K562 (cell line): Measurements from ENCODE around the gene GRIP1. TPM values are rescaled to one million over a fixed set of nuclear protein-coding genes. Genes with fewer than 3 reads are reported as not detected.

Experiments
- ATAC-seq: fragments of 200-7000 bp; cut with Tn5 transposase; 3 replicates; pipeline ENCODE4 v1.9.1; 2020; ENCODE audit warnings: moderate library complexity
- BruUV-seq: library from RNA; stranded (reverse); fragments of 400-500 nt; replicated peaks from 2 replicates; lab custom pipeline; 2021; lab: Mats Ljungman, UMichigan
- CTCF ChIA-PET: fragments of 300-600 bp; formaldehyde crosslinking; extraction: SDS; loops from one replicate; lab custom pipeline; 2021; ENCODE audit warnings: low intra/inter-chr PET ratio; lab: Yijun Ruan, JAX
- POLR2A ChIA-PET: fragments of 300-600, 350-650 bp; sonication (Branson Sonifier 250); formaldehyde crosslinking; extraction: SDS; loops from one replicate; lab custom pipeline; 2021; ENCODE audit warnings: antibody characterized with exemption, inconsistent platforms; lab: Yijun Ruan, JAX
- DNase-seq, 4 experiments: peaks; one replicate each; pipeline versions ENCODE4 v3.0.0 to v3.0.0-alpha.2; 2011 to 2018; ENCODE audit warnings: low spot score in 3 of 4, mixed read lengths in 3 of 4; ENCODE audit errors: extremely low read depth in 1 of 4
- FAIRE-seq: peaks from 2 replicates; lab custom pipeline; 2011; peaks lifted over from hg19 to GRCh38; lab: Jason Lieb, UNC
- H2AFZ ChIP-seq: 2 replicates; pipeline ENCODE4 v1.6.0; 2011; ENCODE audit warnings: low read depth, low read length, control low read depth, inconsistent platforms
- H3K27ac ChIP-seq: fragments of 200-600 bp; 3 replicates; pipeline ENCODE4 v1.8.0; 2011; ENCODE audit warnings: low read depth, mild to moderate bottlenecking, control low read depth, inconsistent platforms, low read length, moderate library complexity, mixed read lengths; ENCODE audit errors: extremely low read depth
- H3K27me3 ChIP-seq, 2 experiments: fragments of 300-600 bp in 1 of 2; 2 replicates in 1 of 2; 3 replicates in 1 of 2; pipeline versions ENCODE4 v1.6.0 to v1.8.0; 2011; ENCODE audit warnings: inconsistent platforms in 2 of 2, low read length in 2 of 2, mild to moderate bottlenecking in 1 of 2, mixed read lengths in 1 of 2, moderate library complexity in 1 of 2; ENCODE audit not compliant: control insufficient read depth in 2 of 2, insufficient read depth in 2 of 2
- H3K36me3 ChIP-seq: fragments of 300-600 bp; 3 replicates; pipeline ENCODE4 v1.8.0; 2011; ENCODE audit warnings: mild to moderate bottlenecking, low read length, inconsistent platforms; ENCODE audit not compliant: control insufficient read depth, insufficient read depth
- H3K4me1 ChIP-seq, 2 experiments: fragments of 200-600 bp in 1 of 2; replicated peaks in 1 of 2; 2 replicates in 1 of 2; 3 replicates in 1 of 2; pipeline versions ENCODE4 v1.5.1 to v1.8.0; 2011; ENCODE audit warnings: inconsistent platforms in 2 of 2, low read length in 2 of 2, mild to moderate bottlenecking in 1 of 2, mixed read lengths in 1 of 2, moderate library complexity in 1 of 2; ENCODE audit not compliant: control insufficient read depth in 2 of 2, insufficient read depth in 2 of 2
- H3K4me2 ChIP-seq: 2 replicates; pipeline ENCODE4 v1.6.1; 2011; ENCODE audit warnings: low read length, control low read depth, inconsistent platforms, mixed read lengths; ENCODE audit not compliant: insufficient read depth
- H3K4me3 ChIP-seq: fragments of 200-600 bp; sonication (generic), shearing (Covaris generic); 2 replicates; pipeline ENCODE4 v1.5.1; 2016; ENCODE audit warnings: control low read depth, inconsistent platforms
- H3K79me2 ChIP-seq: fragments of 200-600 bp; 3 replicates; pipeline ENCODE4 v1.8.0; 2011; ENCODE audit warnings: low read length, inconsistent platforms; ENCODE audit not compliant: control insufficient read depth, insufficient read depth
- H3K9ac ChIP-seq, 2 experiments: 2 replicates each; pipeline versions ENCODE4 v1.6.0 to v1.6.1; 2011; ENCODE audit warnings: low read depth in 2 of 2, low read length in 2 of 2, control low read depth in 1 of 2, inconsistent platforms in 1 of 2, mild to moderate bottlenecking in 1 of 2, mixed read lengths in 1 of 2; ENCODE audit not compliant: insufficient read depth in 1 of 2
- H3K9me1 ChIP-seq: one replicate; pipeline ENCODE4 v1.6.0; 2011; ENCODE audit warnings: inconsistent platforms, mild to moderate bottlenecking, low read length, moderate library complexity; ENCODE audit not compliant: control insufficient read depth, insufficient read depth
- H3K9me3 ChIP-seq: replicated peaks from 2 replicates; pipeline ENCODE4 v1.5.1; 2011; ENCODE audit warnings: low read depth, low read length, inconsistent platforms; ENCODE audit not compliant: control insufficient read depth, insufficient read depth
- H4K20me1 ChIP-seq: replicated peaks from 2 replicates; pipeline ENCODE4 v1.6.1; 2011; ENCODE audit warnings: low read length, inconsistent platforms, mixed read lengths; ENCODE audit not compliant: control insufficient read depth, insufficient read depth
- ARID3A ChIP-seq: IDR thresholded peaks from 2 replicates; pipeline ENCODE4 v1.6.1; 2012; ENCODE audit warnings: low read depth, low read length, improper control_type of control experiment, borderline replicate concordance
- CHD2 ChIP-seq: IDR thresholded peaks from 2 replicates; pipeline ENCODE4 v1.6.1; 2011; ENCODE audit warnings: low read depth, low read length
- E2F5 ChIP-seq: sonication (generic); formaldehyde crosslinking; IDR thresholded peaks from 2 replicates; pipeline ENCODE4 v1.8.0; 2022; ENCODE audit warnings: mild to moderate bottlenecking, missing genetic modification reagents
- FOXK1 ChIP-seq: sonication (generic); formaldehyde crosslinking; IDR thresholded peaks from 2 replicates; pipeline ENCODE4 v1.8.0; 2022; ENCODE audit warnings: missing genetic modification reagents, mild to moderate bottlenecking, borderline replicate concordance
- HDGF ChIP-seq: fragments of 450-650 bp; IDR thresholded peaks from 2 replicates; pipeline ENCODE4 v1.6.1; 2016
- MAZ ChIP-seq, 2 experiments: fragments of 450-650 bp in 1 of 2; sonication (generic) in 1 of 2; formaldehyde crosslinking; IDR thresholded peaks in 1 of 2; conservative IDR thresholded peaks in 1 of 2; 2 replicates each; pipeline versions ENCODE4 v1.4.0 to v1.5.0; 2020; ENCODE audit warnings: mild to moderate bottlenecking in 1 of 2, missing genetic modification reagents in 1 of 2
- MBD2 ChIP-seq: sonication (generic); IDR thresholded peaks from 2 replicates; pipeline ENCODE4 v1.6.1; 2016; ENCODE audit warnings: low read depth, borderline replicate concordance
- MTF1 ChIP-seq: fragments of 250-450 bp; sonication (Bioruptor Pico); IDR thresholded peaks from 2 replicates; pipeline ENCODE4 v1.9.0; 2021; ENCODE audit warnings: moderate library complexity, mild to moderate bottlenecking, inconsistent platforms, borderline replicate concordance
- PATZ1 ChIP-seq: fragments of 250-450 bp; sonication (Bioruptor Pico); IDR thresholded peaks from 2 replicates; pipeline ENCODE4 v1.5.0; 2020; ENCODE audit warnings: mild to moderate bottlenecking, borderline replicate concordance
- ZNF551 ChIP-seq: fragments of 250-450 bp; sonication (Bioruptor Pico); IDR thresholded peaks from 2 replicates; pipeline ENCODE4 v1.5.0; 2021; ENCODE audit warnings: mild to moderate bottlenecking, moderate library complexity
- ZNF639 ChIP-seq, 2 experiments: fragments of 200-800 bp in 1 of 2; sonication (Bioruptor generic) in 1 of 2; sonication (generic) in 1 of 2; formaldehyde crosslinking in 1 of 2; IDR thresholded peaks in 1 of 2; conservative IDR thresholded peaks in 1 of 2; 2 replicates each; pipeline versions ENCODE4 v1.5.0 to v1.6.1; 2016 to 2020; ENCODE audit warnings: missing compliant biosample characterization in 1 of 2, missing genetic modification characterization in 1 of 2, missing genetic modification reagents in 1 of 2
- ZNF707 ChIP-seq: fragments of 250-450 bp; sonication (Bioruptor Pico); conservative IDR thresholded peaks from 2 replicates; pipeline ENCODE4 v1.8.0; 2022; ENCODE audit warnings: inconsistent platforms, mild to moderate bottlenecking, moderate library complexity
- ZZZ3 ChIP-seq: fragments of 450-650 bp; IDR thresholded peaks from 2 replicates; pipeline ENCODE4 v1.6.1; 2016; ENCODE audit warnings: antibody characterized with exemption, mild to moderate bottlenecking, moderate library complexity
- WGBS: fragments of 100-300 bp; shearing (Covaris generic); methylation state at CpG from one replicate; pipeline ENCODE4 v1.1.6; 2016; ENCODE audit warnings: low coverage, mixed read lengths; ENCODE audit not compliant: insufficient coverage; ENCODE audit errors: missing lambda C conversion rate; 5-methylcytosine and 5-hydroxymethylcytosine counted together
- in situ Hi-C: fragments of 300-500 bp; cut with MboI; formaldehyde crosslinking; loops from 4 replicates; pipeline ENCODE4 v1.15.0; 2018; ENCODE audit warnings: inconsistent platforms, mixed read lengths
- intact Hi-C: fragments of 100-400 bp; cut with micrococcal nuclease; formaldehyde crosslinking; loops from 2 replicates; pipeline ENCODE4 v1.14.2; 2022
- polyA plus RNA-seq, 8 experiments: library from polyadenylated mRNA; depleted of rRNA in 4 of 8; stranded (reverse) in 5 of 8; unstranded in 3 of 8; fragments of >200 nt; fragmentation: Nextera tagmentation in 2 of 8; fragmentation: Illumina TruSeq in 1 of 8; extraction: Ambion mirVana in 2 of 8; extraction: Trizol in 1 of 8; gene quantifications; 2 replicates each; pipeline versions ENCODE4 v1.2.1 to v1.2.3, GENCODE V29; 2011 to 2014; ENCODE audit warnings: inconsistent platforms in 1 of 8, missing spikeins in 1 of 8
- total RNA-seq, 7 experiments: library from RNA; depleted of rRNA in 6 of 7; stranded (reverse); fragments of >200 nt in 6 of 7; fragmentation: Illumina TruSeq in 2 of 7; extraction: Trizol in 2 of 7; gene quantifications; 2 replicates each; pipeline versions ENCODE4 v1.2.1 to v1.2.3, GENCODE V29; 2011 to 2021; ENCODE audit warnings: low replicate concordance in 1 of 7

GRIP1 gene
- total and polyA plus RNA-seq, 9 of the 15 experiments (the other 6 are each of a cell fraction or from before 2014, with no cell fraction given), result 0.28 to 1.2 (median 0.45) TPM

- 100% methylated on average over 1 of the region's 1 CpG for WGBS
- Histone ChIP-seq H4K20me1 (no peaks in the 10 kb centered on the region), H3K27ac (no peak overlapping the region), H3K4me1 (no peaks in the 10 kb centered on the region), H3K27me3 (no peaks in the 10 kb centered on the region), H3K9me1 (no peaks in the 10 kb centered on the region), H3K36me3 (peaks cover 9% of the 10 kb centered on the region; the same call in 1 of the 3 replicates), H3K4me2 (no peak overlapping the region), H3K4me3 (no peak overlapping the region), H2AFZ (no peak overlapping the region), H3K79me2 (peaks cover 4% of the 10 kb centered on the region; the same call in 1 of the 3 replicates), H3K9ac (no peak overlapping the region), H3K9me3 (no peaks in the 10 kb centered on the region)
- FAIRE-seq, result no peak
- BruUV-seq, result no TSS peak
- no peak for ATAC-seq
- POLR2A ChIA-PET, result no interaction called here
- no peak for DNase-seq
- in situ Hi-C loops (no loop called here), intact Hi-C loops (no loop called here)
- CTCF ChIA-PET, result no interaction called here
- TF ChIP-seq ZNF639 (CRISPR knock-in tag; conservative IDR thresholded peaks at IDR 0.05 in 1 of 2, IDR thresholded peaks at IDR 0.05 in 1 of 2), result no peak
- TF ChIP-seq ZNF707 (CRISPR knock-in tag), result no peak
- TF ChIP-seq E2F5 (CRISPR knock-in tag), result no peak
- no peak for TF ChIP-seq ARID3A
- TF ChIP-seq MBD2, result no peak
- TF ChIP-seq ZZZ3, result no peak
- no peak for TF ChIP-seq CHD2
- TF ChIP-seq MTF1 (CRISPR knock-in tag), result no peak
- no peak for TF ChIP-seq PATZ1 (CRISPR knock-in tag)
- TF ChIP-seq HDGF, result no peak
- TF ChIP-seq FOXK1 (CRISPR knock-in tag), result no peak
- no peak for TF ChIP-seq ZNF551 (CRISPR knock-in tag)
- no peak for TF ChIP-seq MAZ (CRISPR knock-in tag; conservative IDR thresholded peaks at IDR 0.05 in 1 of 2, IDR thresholded peaks at IDR 0.05 in 1 of 2)
These were observed 369.3 kb downstream of the GRIP1 start for GRCh38 chr12:66309606-66310005.
